ENCODE results near the gene SGSH.

DNA sequence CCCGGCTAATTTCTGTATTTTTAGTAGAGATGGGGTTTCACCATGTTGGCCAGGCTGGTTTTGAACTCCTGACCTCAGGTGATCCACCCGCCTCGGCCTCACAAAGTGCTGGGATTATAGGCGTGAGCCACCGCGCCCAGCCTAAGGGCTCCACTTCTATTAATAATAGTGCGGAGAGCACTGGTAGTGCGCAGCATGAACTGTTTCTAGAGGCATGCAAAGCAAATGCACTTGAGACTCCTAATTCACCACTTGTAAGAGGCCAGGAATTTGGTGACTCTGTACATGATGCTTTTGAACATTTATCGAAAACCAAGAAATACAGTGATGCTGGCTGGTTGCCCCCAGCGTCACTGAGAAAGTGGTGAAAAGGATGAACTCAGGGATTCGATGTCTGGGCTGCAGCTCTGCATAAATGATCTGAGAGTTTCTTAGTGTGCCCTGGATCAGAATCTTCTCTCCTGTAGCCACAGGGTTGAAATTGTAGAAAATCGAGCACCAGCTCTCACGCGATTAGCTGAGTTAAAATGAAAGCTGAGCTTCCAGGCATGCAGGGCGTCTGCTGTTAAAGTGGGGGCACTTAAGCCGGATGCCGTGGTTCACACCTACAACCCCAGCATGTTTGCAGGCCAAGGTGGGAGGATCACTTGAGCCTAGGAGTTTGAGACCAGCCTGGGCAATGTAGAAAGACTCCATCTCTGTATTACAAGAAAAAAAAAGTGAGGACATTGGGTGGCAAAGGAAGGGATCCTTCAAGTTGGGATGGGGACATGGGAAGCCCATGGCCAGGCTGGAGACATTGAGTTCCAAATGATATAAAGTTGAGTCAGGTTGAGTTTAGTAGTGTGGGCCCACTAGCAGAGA lies 45.3 kb upstream of the SGSH start:
- TF ChIP-seq, protein P1, sequence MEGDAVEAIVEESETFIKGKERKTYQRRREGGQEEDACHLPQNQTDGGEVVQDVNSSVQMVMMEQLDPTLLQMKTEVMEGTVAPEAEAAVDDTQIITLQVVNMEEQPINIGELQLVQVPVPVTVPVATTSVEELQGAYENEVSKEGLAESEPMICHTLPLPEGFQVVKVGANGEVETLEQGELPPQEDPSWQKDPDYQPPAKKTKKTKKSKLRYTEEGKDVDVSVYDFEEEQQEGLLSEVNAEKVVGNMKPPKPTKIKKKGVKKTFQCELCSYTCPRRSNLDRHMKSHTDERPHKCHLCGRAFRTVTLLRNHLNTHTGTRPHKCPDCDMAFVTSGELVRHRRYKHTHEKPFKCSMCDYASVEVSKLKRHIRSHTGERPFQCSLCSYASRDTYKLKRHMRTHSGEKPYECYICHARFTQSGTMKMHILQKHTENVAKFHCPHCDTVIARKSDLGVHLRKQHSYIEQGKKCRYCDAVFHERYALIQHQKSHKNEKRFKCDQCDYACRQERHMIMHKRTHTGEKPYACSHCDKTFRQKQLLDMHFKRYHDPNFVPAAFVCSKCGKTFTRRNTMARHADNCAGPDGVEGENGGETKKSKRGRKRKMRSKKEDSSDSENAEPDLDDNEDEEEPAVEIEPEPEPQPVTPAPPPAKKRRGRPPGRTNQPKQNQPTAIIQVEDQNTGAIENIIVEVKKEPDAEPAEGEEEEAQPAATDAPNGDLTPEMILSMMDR (optimal IDR thresholded peaks at IDR 0.05 in 1 of 3, IDR thresholded peaks at IDR 0.05 in 1 of 3, conservative IDR thresholded peaks at IDR 0.05 in 1 of 3; ENCODE audit: extremely low read depth in 1 of 3, insufficient read depth in 2 of 3, low read length in 3 of 3), result no peak
- no peak for TF ChIP-seq EZH2 (IDR thresholded peaks at IDR 0.05; ENCODE audit: low read length)
